SK-N-SH (cell line): ENCODE measurements around the gene OSBPL7. TPM values are rescaled to one million over a fixed set of nuclear protein-coding genes. Genes with fewer than 3 reads are reported as not detected.
A peak's percentile ranks its signal among the peaks of the same experiment; 100 is the strongest.

Experiments used
- CTCF ChIA-PET: fragments of 300-600, 350-600 bp; formaldehyde crosslinking; extraction: SDS; loops from one replicate; lab custom pipeline; 2021; lab: Yijun Ruan, JAX
- POLR2A ChIA-PET: fragments of 350-600 bp; sonication (Branson Sonifier 250); formaldehyde crosslinking; extraction: SDS; loops from one replicate; lab custom pipeline; 2020; ENCODE audit warnings: antibody characterized with exemption, inconsistent platforms; lab: Yijun Ruan, JAX
- DNase-seq: peaks from one replicate; pipeline ENCODE4 v3.0.0; 2012
- H2AFZ ChIP-seq: fragments of 200-600 bp; sonication (generic); 2 replicates; pipeline ENCODE4 v1.8.1; 2016; ENCODE audit warnings: antibody characterized with exemption, mild to moderate bottlenecking, low read depth
- H3F3A ChIP-seq: fragments of 200-600 bp; sonication (generic); replicated peaks from 2 replicates; pipeline ENCODE3; 2016; ENCODE audit warnings: antibody characterized with exemption, mild to moderate bottlenecking; ENCODE audit not compliant: insufficient read depth
- H3K27ac ChIP-seq, 2 experiments: fragments of 200-500 bp in 1 of 2; fragments of 200-600 bp in 1 of 2; sonication (Bioruptor generic) in 1 of 2; sonication (generic), shearing (Covaris generic) in 1 of 2; 2 replicates each; pipeline versions ENCODE4 v1.5.1 to v1.6.1; 2014 to 2016; ENCODE audit warnings: low read depth in 2 of 2, inconsistent platforms in 1 of 2, low read length in 1 of 2, mild to moderate bottlenecking in 1 of 2, mixed read lengths in 1 of 2
- H3K27me3 ChIP-seq: fragments of 200-600 bp; sonication (generic), shearing (Covaris generic); 2 replicates; pipeline ENCODE4 v1.6.1; 2016; ENCODE audit warnings: mixed run types; ENCODE audit not compliant: insufficient read depth
- H3K36me3 ChIP-seq, 2 experiments: fragments of 200-500 bp in 1 of 2; fragments of 200-600 bp in 1 of 2; sonication (Bioruptor generic) in 1 of 2; sonication (generic) in 1 of 2; replicated peaks in 1 of 2; 2 replicates each; pipeline versions ENCODE3 to v1.5.1; 2014 to 2016; ENCODE audit warnings: low read length in 1 of 2, mild to moderate bottlenecking in 1 of 2; ENCODE audit not compliant: insufficient read depth in 2 of 2, control insufficient read depth in 1 of 2
- H3K4me1 ChIP-seq, 2 experiments: fragments of 200-500 bp in 1 of 2; fragments of 200-600 bp in 1 of 2; sonication (Bioruptor generic) in 1 of 2; sonication (generic), shearing (Covaris generic) in 1 of 2; 2 replicates each; pipeline versions ENCODE4 v1.5.1 to v1.6.1; 2014 to 2016; ENCODE audit warnings: low read depth in 1 of 2, low read length in 1 of 2, mixed run types in 1 of 2; ENCODE audit not compliant: insufficient read depth in 2 of 2, control insufficient read depth in 1 of 2
- H3K4me2 ChIP-seq: fragments of 200-600 bp; sonication (generic), shearing (Covaris generic); 2 replicates; pipeline ENCODE4 v1.6.1; 2017; ENCODE audit warnings: mixed run types
- H3K4me3 ChIP-seq, 2 experiments: fragments of 200-500 bp in 1 of 2; fragments of 200-600 bp in 1 of 2; sonication (Bioruptor generic) in 1 of 2; sonication (generic), shearing (Covaris generic) in 1 of 2; 2 replicates each; pipeline versions ENCODE4 v1.5.1 to v1.8.1; 2014 to 2016; ENCODE audit warnings: low read depth in 2 of 2, inconsistent platforms in 1 of 2, low read length in 1 of 2, mild to moderate bottlenecking in 1 of 2, mixed read lengths in 1 of 2, moderate library complexity in 1 of 2
- H3K79me2 ChIP-seq: fragments of 200-600 bp; sonication (generic); 2 replicates; pipeline ENCODE4 v1.8.1; 2017; ENCODE audit warnings: mild to moderate bottlenecking; ENCODE audit not compliant: insufficient read depth
- H3K9ac ChIP-seq: fragments of 200-600 bp; sonication (generic); 2 replicates; pipeline ENCODE4 v1.6.1; 2017; ENCODE audit warnings: mixed run types
- H3K9me2 ChIP-seq: fragments of 200-600 bp; sonication (generic); 2 replicates; pipeline ENCODE4 v1.6.1; 2017; ENCODE audit warnings: mixed run types
- H3K9me3 ChIP-seq: fragments of 200-600 bp; sonication (generic); 2 replicates; pipeline ENCODE4 v1.6.1; 2017; ENCODE audit warnings: mixed run types, mild to moderate bottlenecking, moderate library complexity
- H4K20me1 ChIP-seq: fragments of 200-600 bp; sonication (generic); 2 replicates; pipeline ENCODE4 v1.6.1; 2017; ENCODE audit warnings: mild to moderate bottlenecking, mixed run types; ENCODE audit not compliant: insufficient read depth
- ELF1 ChIP-seq: IDR thresholded peaks from 2 replicates; pipeline ENCODE4 v1.4.0; 2012
- EP300 ChIP-seq, 2 experiments: IDR thresholded peaks; 2 replicates each; pipeline versions ENCODE4 v1.4.0 to v1.6.1; 2012; ENCODE audit warnings: borderline replicate concordance in 1 of 2, low read depth in 1 of 2, low read length in 1 of 2
- EZH2phosphoT487 ChIP-seq: fragments of 200-600 bp; sonication (generic); IDR thresholded peaks from 2 replicates; pipeline ENCODE4 v1.6.1; 2017; ENCODE audit warnings: low read depth, mixed run types, mild to moderate bottlenecking, antibody characterized with exemption, moderate library complexity, borderline replicate concordance
- GABPA ChIP-seq: IDR thresholded peaks from 2 replicates; pipeline ENCODE4 v1.4.0; 2012; ENCODE audit warnings: low read depth, mild to moderate bottlenecking
- MAX ChIP-seq: IDR thresholded peaks from 2 replicates; pipeline ENCODE4 v1.4.0; 2012; ENCODE audit warnings: low read depth
- NRF1 ChIP-seq: IDR thresholded peaks from 2 replicates; pipeline ENCODE4 v1.6.1; 2012; ENCODE audit warnings: low read depth, mild to moderate bottlenecking, low read length
- RCOR1 ChIP-seq: fragments of 150-350 bp; IDR thresholded peaks from 2 replicates; pipeline ENCODE4 v1.6.1; 2017; ENCODE audit warnings: antibody characterized with exemption, low read length
- REST ChIP-seq: IDR thresholded peaks from 2 replicates; pipeline ENCODE4 v1.6.1; 2012; ENCODE audit warnings: mild to moderate bottlenecking, low read depth, low read length, moderate library complexity
- SIN3A ChIP-seq: IDR thresholded peaks from 2 replicates; pipeline ENCODE4 v1.6.1; 2012; ENCODE audit warnings: low read depth, mild to moderate bottlenecking, low read length, moderate library complexity, borderline replicate concordance
- SMC3 ChIP-seq: IDR thresholded peaks from 2 replicates; pipeline ENCODE4 v1.6.1; 2012; ENCODE audit warnings: low read depth, low read length, improper control_type of control experiment
- TAF1 ChIP-seq: IDR thresholded peaks from 2 replicates; pipeline ENCODE4 v1.6.1; 2012; ENCODE audit warnings: low read depth, mild to moderate bottlenecking, low read length, moderate library complexity, borderline replicate concordance
- TCF12 ChIP-seq: IDR thresholded peaks from 2 replicates; pipeline ENCODE4 v1.4.0; 2012
- USF2 ChIP-seq: fragments of 150-350 bp; IDR thresholded peaks from 2 replicates; pipeline ENCODE4 v1.6.1; 2017; ENCODE audit warnings: antibody characterized with exemption, low read length, low read depth, borderline replicate concordance
- ZBTB33 ChIP-seq: IDR thresholded peaks from 2 replicates; pipeline ENCODE4 v1.4.0; 2012; ENCODE audit warnings: low read depth, borderline replicate concordance
- WGBS: methylation state at CpG from one replicate; pipeline ENCODE4 v1.1.6; 2017; ENCODE audit warnings: low lambda C conversion rate; 5-methylcytosine and 5-hydroxymethylcytosine counted together
- polyA plus RNA-seq, 3 experiments: library from polyadenylated mRNA; depleted of rRNA; stranded (reverse); fragments of >200 nt; gene quantifications; 2 replicates each; pipeline ENCODE4 v1.2.3, GENCODE V29; 2012
- TF ChIP-seq, protein P1 (sequence below): IDR thresholded peaks from 2 replicates; pipeline ENCODE4 v1.4.0; 2012; ENCODE audit warnings: low read depth, borderline replicate concordance

OSBPL7 gene
- polyA plus RNA-seq, 1 of the 3 experiments (the other 2 are of a cell fraction): 23.7 TPM

DNA sequence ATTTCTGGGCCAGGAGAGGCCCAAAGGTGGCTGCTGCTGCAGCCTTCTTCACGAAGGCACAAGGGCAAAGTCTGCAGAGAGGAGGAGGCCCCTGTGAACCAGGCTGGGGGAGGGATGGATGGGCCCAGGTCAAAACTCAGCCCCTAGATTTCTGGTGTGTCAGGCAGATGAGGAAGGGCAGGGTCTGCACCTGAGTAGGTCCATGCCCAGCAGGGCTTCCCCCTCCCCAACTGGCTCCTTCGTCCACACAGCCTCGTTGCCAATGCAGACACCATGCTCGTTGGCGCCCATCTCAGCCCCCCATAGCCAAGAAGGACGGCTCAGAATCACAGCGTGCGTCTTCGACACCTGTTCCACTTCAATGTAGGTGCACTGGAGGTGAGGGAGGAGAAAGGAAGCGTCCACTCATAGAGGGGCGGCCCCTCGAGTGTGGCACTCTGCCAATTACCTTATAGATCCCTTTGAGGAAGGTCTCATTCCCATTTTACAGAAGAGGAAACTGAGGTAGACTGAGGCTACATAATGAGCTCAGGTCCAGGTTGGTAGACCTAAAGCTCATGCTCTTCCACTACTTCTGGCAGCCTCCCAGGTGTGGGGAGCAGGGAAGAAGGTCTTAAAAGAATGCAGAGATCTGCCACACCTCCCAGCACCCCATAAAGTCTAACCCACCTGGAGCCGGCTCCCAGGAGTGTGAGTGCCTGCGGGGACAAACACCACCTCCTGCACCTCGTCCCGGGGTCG is 18.6 kb upstream of the OSBPL7 start:
- Histone ChIP-seq H2AFZ (peak overlapping the region; percentile 91), H4K20me1 (no peaks in the 10 kb centered on the region), H3K79me2 (peaks cover 15% of the 10 kb centered on the region; the same call in 1 of the 2 replicates), H3K4me1 (peaks cover 8 to 30% of the 10 kb centered on the region in 2 experiments; a peak in 2 of 4 replicates), H3K27ac (peak overlapping the region in 1 of 2 experiments; percentile 89; a peak in 3 of 4 replicates), H3K9ac (peak overlapping the region; percentile 69), H3K4me3 (peak overlapping the region; percentile 94 to 96), H3K9me3 (no peaks in the 10 kb centered on the region), H3F3A (no peaks in the 10 kb centered on the region), H3K4me2 (peak overlapping the region; percentile 100), H3K27me3 (peaks cover 2% of the 10 kb centered on the region; the same call in 1 of the 2 replicates), H3K9me2 (no peaks in the 10 kb centered on the region), H3K36me3 (peaks cover 0 to 38% of the 10 kb centered on the region in 2 experiments)
- TF ChIP-seq EZH2phosphoT487 (no peak), ZBTB33 (no peak), EP300 (IDR thresholded peaks at IDR 0.05; ENCODE audit: borderline replicate concordance in 1 of 2, low read depth in 1 of 2, low read length in 1 of 2) (no peak), MAX (no peak)
- WGBS: 48% methylated on average over 17 of the region's 17 CpGs
- CTCF ChIA-PET: interaction anchor here (0.6 to 33.0 kb wide), 30 partner anchors 2 to 260 kb away, joined by 3 to 1447 read pairs (median 5); partner anchors contain the start of genes LRRC46, MRPL10, OSBPL7 and PNPO
- DNase-seq: no peak
- POLR2A ChIA-PET: interaction anchor here (0.7 to 3.2 kb wide), 5 partner anchors 9 to 101 kb away, joined by 3 to 26 read pairs (median 4); partner anchors contain the start of genes LRRC46, MRPL10, PNPO and SP2

GRCh38 chr17:47839071-47839470 is 17.5 kb upstream of the OSBPL7 start:
- H3K79me2 ChIP-seq: peaks cover 15% of the 10 kb centered on the region; the same call in 1 of the 2 replicates
- no peak overlapping the region for H3K4me2 ChIP-seq
- no peak overlapping the region for H3K9ac ChIP-seq
- 88% methylated on average over 5 of the region's 5 CpGs for WGBS
- CTCF ChIA-PET: interaction anchor here (1.3 to 33.0 kb wide), 5 partner anchors 1 to 179 kb away, joined by 3 to 1447 read pairs (median 573); partner anchors contain the start of genes LRRC46, MRPL10, SCRN2 and SP2
- peaks cover 8 to 23% of the 10 kb centered on the region in 2 experiments; a peak in 2 of 4 replicates for H3K4me1 ChIP-seq
- H3K9me3 ChIP-seq: no peaks in the 10 kb centered on the region
- POLR2A ChIA-PET: interaction anchor here (1.3 to 1.4 kb wide), 2 partner anchors 8 to 57 kb away, joined by 3 to 4 read pairs; partner anchors contain the start of genes LRRC46, MRPL10 and SP2
- H3F3A ChIP-seq: peaks cover 3% of the 10 kb centered on the region
- H3K36me3 ChIP-seq: peaks cover 0 to 38% of the 10 kb centered on the region in 2 experiments
- no peak for DNase-seq
- H3K4me3 ChIP-seq: no peak overlapping the region
- no peaks in the 10 kb centered on the region for H3K27me3 ChIP-seq
- H3K9me2 ChIP-seq: no peaks in the 10 kb centered on the region
- no peak overlapping the region for H2AFZ ChIP-seq
- H4K20me1 ChIP-seq: no peaks in the 10 kb centered on the region
- no peak overlapping the region for H3K27ac ChIP-seq
- no peak for TF ChIP-seq TCF12
- TF ChIP-seq REST: no peak
- TF ChIP-seq RCOR1: no peak
- no peak for TF ChIP-seq ELF1
- TF ChIP-seq MAX: no peak
- TF ChIP-seq USF2: no peak
- no peak for TF ChIP-seq SMC3
- TF ChIP-seq NRF1: no peak
- TF ChIP-seq, protein P1, sequence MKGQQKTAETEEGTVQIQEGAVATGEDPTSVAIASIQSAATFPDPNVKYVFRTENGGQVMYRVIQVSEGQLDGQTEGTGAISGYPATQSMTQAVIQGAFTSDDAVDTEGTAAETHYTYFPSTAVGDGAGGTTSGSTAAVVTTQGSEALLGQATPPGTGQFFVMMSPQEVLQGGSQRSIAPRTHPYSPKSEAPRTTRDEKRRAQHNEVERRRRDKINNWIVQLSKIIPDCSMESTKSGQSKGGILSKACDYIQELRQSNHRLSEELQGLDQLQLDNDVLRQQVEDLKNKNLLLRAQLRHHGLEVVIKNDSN: no peak
- TF ChIP-seq SIN3A: no peak
- TF ChIP-seq GABPA: no peak
- TF ChIP-seq TAF1: no peak
